ENCODE data around the gene HOMER2. TPM values are rescaled to one million over a fixed set of nuclear protein-coding genes. Genes with fewer than 3 reads are reported as not detected.

Gene HOMER2
- total and polyA plus RNA-seq, 2 experiments from 2014 or later: 5.9 to 14.5 TPM

Other genes starting within 250 kb of the HOMER2 start
- gene AP3B2, start 242.8 kb downstream of the HOMER2 start, total RNA-seq: 2.3 and 4.5 TPM in 2 replicates
- gene AP3B2, start 242.8 kb downstream of the HOMER2 start, polyA plus RNA-seq: 2.9 and 4.1 TPM in 2 replicates
- 0.04 TPM in 1 of 2 replicates, not detected in the other for gene FSD2, start 146.7 kb downstream of the HOMER2 start, total RNA-seq
- gene FSD2, start 146.7 kb downstream of the HOMER2 start, polyA plus RNA-seq: 0.06 and 0.28 TPM in 2 replicates
- gene WHAMM, start 143.1 kb downstream of the HOMER2 start, total RNA-seq: 5.3 and 5.8 TPM in 2 replicates
- 6.5 and 8.0 TPM in 2 replicates for gene WHAMM, start 143.1 kb downstream of the HOMER2 start, polyA plus RNA-seq
- 45.9 and 64.1 TPM in 2 replicates for gene RAMAC, start 33.5 kb upstream of the HOMER2 start, total RNA-seq
- 55.5 and 64.2 TPM in 2 replicates for gene RAMAC, start 33.5 kb upstream of the HOMER2 start, polyA plus RNA-seq
- gene C15orf40, start 58.9 kb upstream of the HOMER2 start, total RNA-seq: 7.5 and 12.2 TPM in 2 replicates
- gene C15orf40, start 58.9 kb upstream of the HOMER2 start, polyA plus RNA-seq: 29.1 and 31.4 TPM in 2 replicates
- 91.0 and 93.0 TPM in 2 replicates for gene BTBD1, start 114.5 kb upstream of the HOMER2 start, total RNA-seq
- gene BTBD1, start 114.5 kb upstream of the HOMER2 start, polyA plus RNA-seq: 42.2 and 43.8 TPM in 2 replicates
- gene TM6SF1, start 154.9 kb upstream of the HOMER2 start, total RNA-seq: 0.20 and 0.52 TPM in 2 replicates
- 0.35 TPM in 1 of 2 replicates, not detected in the other for gene TM6SF1, start 154.9 kb upstream of the HOMER2 start, polyA plus RNA-seq

Measured in hepatocyte (in vitro differentiated cells).